Upper lobe of left lung (tissue), 6 donors: ENCODE data around the gene PHYKPL. TPM values are rescaled to one million over a fixed set of nuclear protein-coding genes. Genes with fewer than 3 reads are reported as not detected.

ENCODE experiments used
- ATAC-seq, 2 donors: fragments of 200-7000 bp; cut with Tn5 transposase; one replicate each; pipeline ENCODE4 v1.9.1; 2022; ENCODE audit warnings: mild to moderate bottlenecking in 2 of 2, moderate library complexity in 2 of 2; ENCODE audit not compliant: low FRiP score in 2 of 2
- DNase-seq, 2 donors: peaks; one replicate each; pipeline ENCODE4 v3.0.0-alpha.2; 2019 to 2020
- H3K27ac ChIP-seq, 4 donors: fragments of 200-600 bp; sonication (generic); one replicate each; pipeline ENCODE4 v1.5.1; 2016 to 2019
- H3K27me3 ChIP-seq, 4 donors: fragments of 200-600 bp; sonication (generic); one replicate each; pipeline ENCODE4 v1.5.1; 2017 to 2019
- H3K36me3 ChIP-seq, 4 donors: fragments of 200-600 bp; sonication (generic); one replicate each; pipeline ENCODE4 v1.5.1; 2016 to 2019
- H3K4me1 ChIP-seq, 4 donors: fragments of 200-600 bp; sonication (generic); one replicate each; pipeline ENCODE4 v1.5.1; 2018 to 2019
- H3K4me3 ChIP-seq, 4 donors: fragments of 200-600 bp; sonication (generic); one replicate each; pipeline ENCODE4 v1.5.1; 2017 to 2019; ENCODE audit warnings: mild to moderate bottlenecking in 2 of 4, moderate library complexity in 1 of 4
- H3K9me3 ChIP-seq, 4 donors: fragments of 200-600 bp; sonication (generic); one replicate each; pipeline ENCODE4 v1.5.1; 2018 to 2019
- EP300 ChIP-seq, 4 donors: sonication (generic); formaldehyde crosslinking; IDR thresholded peaks; one replicate each; pipeline ENCODE4 v1.5.1; 2017; ENCODE audit warnings: antibody characterized with exemption in 4 of 4, control low read depth in 2 of 4
- POLR2A ChIP-seq, 4 donors: fragments of 450-650 bp; IDR thresholded peaks; one replicate each; pipeline ENCODE4 v1.5.1; 2016 to 2017; ENCODE audit warnings: antibody characterized with exemption in 4 of 4, mild to moderate bottlenecking in 2 of 4
- POLR2AphosphoS5 ChIP-seq, 2 donors: sonication (generic); formaldehyde crosslinking; IDR thresholded peaks; one replicate each; pipeline ENCODE4 v1.5.1; 2017; ENCODE audit warnings: antibody characterized with exemption in 2 of 2
- WGBS, 2 donors: methylation state at CpG; one replicate each; pipeline ENCODE4 v1.1.5; 2017 to 2018; 5-methylcytosine and 5-hydroxymethylcytosine counted together
- total RNA-seq, 6 donors: library from RNA; depleted of rRNA in 4 of 6; stranded (reverse); fragments of >200 nt in 4 of 6; gene quantifications; one replicate each; pipeline versions ENCODE4 v1.1.0 to v1.2.1, GENCODE V29; 2016 to 2021
- TF ChIP-seq, protein P1 (sequence below), 6 experiments: fragments of 450-650 bp in 4 of 6; fragments of 200-600 bp in 2 of 6; sonication (generic) in 2 of 6; IDR thresholded peaks; one replicate each; pipeline ENCODE4 v1.5.1; 2016 to 2019; ENCODE audit warnings: antibody characterized with exemption in 6 of 6
- donor health status: DM: no; HTN: no; CAD: no; lungs with moderate emphysema.
- donor health status: DM: no; HTN: yes; CAD: no; lungs with severe emphysema.

PHYKPL gene
- total RNA-seq, 6 donors from 2014 or later: 61.0 to 237 (median 91.9) TPM

GRCh38 chr5:178162481-178162880, 70.1 kb downstream of the PHYKPL start:
- WGBS, 2 donors: 73 to 79% methylated on average over 9 of the region's 9 CpGs
- ATAC-seq: no peak

DNA sequence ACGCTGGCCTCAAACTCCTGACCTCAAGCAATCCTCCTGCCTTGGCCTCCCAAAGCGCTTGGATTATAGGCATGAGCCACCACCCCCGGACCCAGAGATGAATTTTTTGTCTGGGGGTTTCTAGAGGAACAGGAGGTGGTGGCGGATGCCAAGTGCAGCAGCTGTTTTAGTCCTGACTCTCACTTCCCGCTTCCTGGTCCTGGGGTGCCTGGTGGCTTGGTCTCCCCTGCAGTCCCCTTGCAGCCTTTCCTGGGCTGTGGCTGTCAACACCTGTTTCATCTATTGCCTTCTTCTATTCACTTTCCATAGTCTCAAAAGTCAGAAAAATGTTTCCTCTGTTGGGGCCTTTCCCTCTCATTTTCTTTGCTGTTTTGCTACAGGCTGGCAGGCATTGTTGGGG, 72.4 kb downstream of the PHYKPL start:
- Histone ChIP-seq H3K27ac (no peak overlapping the region), H3K4me3 (no peak overlapping the region), H3K27me3 (no peaks in the 10 kb centered on the region), H3K36me3 (no peaks in the 10 kb centered on the region), H3K9me3 (no peaks in the 10 kb centered on the region), H3K4me1 (peaks cover 3 to 9% (median 8%) of the 10 kb centered on the region in 4 donors)
- DNase-seq (no peak), ATAC-seq (no peak)
- 83 to 91% methylated on average over 5 of the region's 5 CpGs for WGBS, 2 donors
- TF ChIP-seq POLR2A (IDR thresholded peaks at IDR 0.05) (no peak), POLR2AphosphoS5 (IDR thresholded peaks at IDR 0.05) (no peak), EP300 (IDR thresholded peaks at IDR 0.05) (no peak)
- TF ChIP-seq, protein P1, sequence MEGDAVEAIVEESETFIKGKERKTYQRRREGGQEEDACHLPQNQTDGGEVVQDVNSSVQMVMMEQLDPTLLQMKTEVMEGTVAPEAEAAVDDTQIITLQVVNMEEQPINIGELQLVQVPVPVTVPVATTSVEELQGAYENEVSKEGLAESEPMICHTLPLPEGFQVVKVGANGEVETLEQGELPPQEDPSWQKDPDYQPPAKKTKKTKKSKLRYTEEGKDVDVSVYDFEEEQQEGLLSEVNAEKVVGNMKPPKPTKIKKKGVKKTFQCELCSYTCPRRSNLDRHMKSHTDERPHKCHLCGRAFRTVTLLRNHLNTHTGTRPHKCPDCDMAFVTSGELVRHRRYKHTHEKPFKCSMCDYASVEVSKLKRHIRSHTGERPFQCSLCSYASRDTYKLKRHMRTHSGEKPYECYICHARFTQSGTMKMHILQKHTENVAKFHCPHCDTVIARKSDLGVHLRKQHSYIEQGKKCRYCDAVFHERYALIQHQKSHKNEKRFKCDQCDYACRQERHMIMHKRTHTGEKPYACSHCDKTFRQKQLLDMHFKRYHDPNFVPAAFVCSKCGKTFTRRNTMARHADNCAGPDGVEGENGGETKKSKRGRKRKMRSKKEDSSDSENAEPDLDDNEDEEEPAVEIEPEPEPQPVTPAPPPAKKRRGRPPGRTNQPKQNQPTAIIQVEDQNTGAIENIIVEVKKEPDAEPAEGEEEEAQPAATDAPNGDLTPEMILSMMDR (IDR thresholded peaks at IDR 0.05): no peak

More at GRCh38 chr5:178162481-178162880, 70.1 kb downstream of the PHYKPL start:
- no peak for DNase-seq
- H3K36me3 ChIP-seq: no peaks in the 10 kb centered on the region
- H3K27ac ChIP-seq: no peak overlapping the region
- no peak overlapping the region for H3K4me3 ChIP-seq
- no peaks in the 10 kb centered on the region for H3K27me3 ChIP-seq
- peaks cover 3 to 9% (median 8%) of the 10 kb centered on the region in 4 donors for H3K4me1 ChIP-seq
- H3K9me3 ChIP-seq: no peaks in the 10 kb centered on the region
- TF ChIP-seq POLR2AphosphoS5 (IDR thresholded peaks at IDR 0.05) (no peak), EP300 (IDR thresholded peaks at IDR 0.05) (no peak), POLR2A (IDR thresholded peaks at IDR 0.05) (no peak)
- TF ChIP-seq, protein P1 (IDR thresholded peaks at IDR 0.05): no peak

Other genes with a start within 250 kb of the PHYKPL start
- not detected for gene PROP1, start 236.6 kb downstream of the PHYKPL start, total RNA-seq
- 10 to 100 TPM in 2 of 6 donors, 1 to 10 TPM in 4; 3.2 to 12.6 (median 5.8) TPM for gene N4BP3, start 119.3 kb downstream of the PHYKPL start, total RNA-seq
- gene RMND5B, start 101.8 kb downstream of the PHYKPL start, total RNA-seq: 10 to 100 TPM; 36.2 to 70.2 (median 46.0) TPM
- gene NHP2, start 78.9 kb downstream of the PHYKPL start, total RNA-seq: 100 to 1,000 TPM in 2 of 6 donors, 10 to 100 TPM in 4; 61.0 to 117 (median 86.9) TPM
- gene GMCL2, start 45.4 kb downstream of the PHYKPL start, total RNA-seq: not detected
- 100 to 1,000 TPM in 3 of 6 donors, 10 to 100 TPM in 3; 61.8 to 133 (median 97.7) TPM for gene HNRNPAB, start 28.3 kb downstream of the PHYKPL start, total RNA-seq